SK-N-SH (cell line): ENCODE data around the gene RNF111. TPM values are rescaled to one million over a fixed set of nuclear protein-coding genes. Genes with fewer than 3 reads are reported as not detected.

Experiments used
- CTCF ChIA-PET: fragments of 300-600, 350-600 bp; formaldehyde crosslinking; extraction: SDS; loops from one replicate; lab custom pipeline; 2021; lab: Yijun Ruan, JAX
- POLR2A ChIA-PET: fragments of 350-600 bp; sonication (Branson Sonifier 250); formaldehyde crosslinking; extraction: SDS; loops from one replicate; lab custom pipeline; 2020; ENCODE audit warnings: antibody characterized with exemption, inconsistent platforms; lab: Yijun Ruan, JAX
- DNase-seq: peaks from one replicate; pipeline ENCODE4 v3.0.0; 2012
- H2AFZ ChIP-seq: fragments of 200-600 bp; sonication (generic); 2 replicates; pipeline ENCODE4 v1.8.1; 2016; ENCODE audit warnings: antibody characterized with exemption, mild to moderate bottlenecking, low read depth
- H3F3A ChIP-seq: fragments of 200-600 bp; sonication (generic); replicated peaks from 2 replicates; pipeline ENCODE3; 2016; ENCODE audit warnings: antibody characterized with exemption, mild to moderate bottlenecking; ENCODE audit not compliant: insufficient read depth
- H3K27ac ChIP-seq, 2 experiments: fragments of 200-500 bp in 1 of 2; fragments of 200-600 bp in 1 of 2; sonication (Bioruptor generic) in 1 of 2; sonication (generic), shearing (Covaris generic) in 1 of 2; 2 replicates each; pipeline versions ENCODE4 v1.5.1 to v1.6.1; 2014 to 2016; ENCODE audit warnings: low read depth in 2 of 2, inconsistent platforms in 1 of 2, low read length in 1 of 2, mild to moderate bottlenecking in 1 of 2, mixed read lengths in 1 of 2
- H3K27me3 ChIP-seq: fragments of 200-600 bp; sonication (generic), shearing (Covaris generic); 2 replicates; pipeline ENCODE4 v1.6.1; 2016; ENCODE audit warnings: mixed run types; ENCODE audit not compliant: insufficient read depth
- H3K36me3 ChIP-seq, 2 experiments: fragments of 200-500 bp in 1 of 2; fragments of 200-600 bp in 1 of 2; sonication (Bioruptor generic) in 1 of 2; sonication (generic) in 1 of 2; replicated peaks in 1 of 2; 2 replicates each; pipeline versions ENCODE3 to v1.5.1; 2014 to 2016; ENCODE audit warnings: low read length in 1 of 2, mild to moderate bottlenecking in 1 of 2; ENCODE audit not compliant: insufficient read depth in 2 of 2, control insufficient read depth in 1 of 2
- H3K4me1 ChIP-seq, 2 experiments: fragments of 200-500 bp in 1 of 2; fragments of 200-600 bp in 1 of 2; sonication (Bioruptor generic) in 1 of 2; sonication (generic), shearing (Covaris generic) in 1 of 2; 2 replicates each; pipeline versions ENCODE4 v1.5.1 to v1.6.1; 2014 to 2016; ENCODE audit warnings: low read depth in 1 of 2, low read length in 1 of 2, mixed run types in 1 of 2; ENCODE audit not compliant: insufficient read depth in 2 of 2, control insufficient read depth in 1 of 2
- H3K4me2 ChIP-seq: fragments of 200-600 bp; sonication (generic), shearing (Covaris generic); 2 replicates; pipeline ENCODE4 v1.6.1; 2017; ENCODE audit warnings: mixed run types
- H3K4me3 ChIP-seq, 2 experiments: fragments of 200-500 bp in 1 of 2; fragments of 200-600 bp in 1 of 2; sonication (Bioruptor generic) in 1 of 2; sonication (generic), shearing (Covaris generic) in 1 of 2; 2 replicates each; pipeline versions ENCODE4 v1.5.1 to v1.8.1; 2014 to 2016; ENCODE audit warnings: low read depth in 2 of 2, inconsistent platforms in 1 of 2, low read length in 1 of 2, mild to moderate bottlenecking in 1 of 2, mixed read lengths in 1 of 2, moderate library complexity in 1 of 2
- H3K79me2 ChIP-seq: fragments of 200-600 bp; sonication (generic); 2 replicates; pipeline ENCODE4 v1.8.1; 2017; ENCODE audit warnings: mild to moderate bottlenecking; ENCODE audit not compliant: insufficient read depth
- H3K9ac ChIP-seq: fragments of 200-600 bp; sonication (generic); 2 replicates; pipeline ENCODE4 v1.6.1; 2017; ENCODE audit warnings: mixed run types
- H3K9me2 ChIP-seq: fragments of 200-600 bp; sonication (generic); 2 replicates; pipeline ENCODE4 v1.6.1; 2017; ENCODE audit warnings: mixed run types
- H3K9me3 ChIP-seq: fragments of 200-600 bp; sonication (generic); 2 replicates; pipeline ENCODE4 v1.6.1; 2017; ENCODE audit warnings: mixed run types, mild to moderate bottlenecking, moderate library complexity
- H4K20me1 ChIP-seq: fragments of 200-600 bp; sonication (generic); 2 replicates; pipeline ENCODE4 v1.6.1; 2017; ENCODE audit warnings: mild to moderate bottlenecking, mixed run types; ENCODE audit not compliant: insufficient read depth
- ELF1 ChIP-seq: IDR thresholded peaks from 2 replicates; pipeline ENCODE4 v1.4.0; 2012
- EP300 ChIP-seq, 2 experiments: IDR thresholded peaks; 2 replicates each; pipeline versions ENCODE4 v1.4.0 to v1.6.1; 2012; ENCODE audit warnings: borderline replicate concordance in 1 of 2, low read depth in 1 of 2, low read length in 1 of 2
- EZH2phosphoT487 ChIP-seq: fragments of 200-600 bp; sonication (generic); IDR thresholded peaks from 2 replicates; pipeline ENCODE4 v1.6.1; 2017; ENCODE audit warnings: low read depth, mixed run types, mild to moderate bottlenecking, antibody characterized with exemption, moderate library complexity, borderline replicate concordance
- FOXJ3 ChIP-seq: sonication (generic); formaldehyde crosslinking; IDR thresholded peaks from 2 replicates; pipeline ENCODE4 v1.5.1; 2020; ENCODE audit warnings: mild to moderate bottlenecking, missing genetic modification reagents
- FOXM1 ChIP-seq: IDR thresholded peaks from 2 replicates; pipeline ENCODE4 v1.4.0; 2012; ENCODE audit warnings: low read depth, mild to moderate bottlenecking
- GABPA ChIP-seq: IDR thresholded peaks from 2 replicates; pipeline ENCODE4 v1.4.0; 2012; ENCODE audit warnings: low read depth, mild to moderate bottlenecking
- MXI1 ChIP-seq: IDR thresholded peaks from 2 replicates; pipeline ENCODE4 v1.6.1; 2012; ENCODE audit warnings: mild to moderate bottlenecking, low read depth, low read length, improper control_type of control experiment
- NFIC ChIP-seq: IDR thresholded peaks from 2 replicates; pipeline ENCODE4 v1.4.0; 2012; ENCODE audit warnings: borderline replicate concordance
- NRF1 ChIP-seq: IDR thresholded peaks from 2 replicates; pipeline ENCODE4 v1.6.1; 2012; ENCODE audit warnings: low read depth, mild to moderate bottlenecking, low read length
- POLR2AphosphoS5 ChIP-seq: IDR thresholded peaks from 2 replicates; pipeline ENCODE4 v1.6.1; 2012; ENCODE audit warnings: low read depth, low read length
- RCOR1 ChIP-seq: fragments of 150-350 bp; IDR thresholded peaks from 2 replicates; pipeline ENCODE4 v1.6.1; 2017; ENCODE audit warnings: antibody characterized with exemption, low read length
- RFX5 ChIP-seq: IDR thresholded peaks from 2 replicates; pipeline ENCODE4 v1.6.1; 2012; ENCODE audit warnings: mild to moderate bottlenecking, improper control_type of control experiment, low read length
- RXRA ChIP-seq: IDR thresholded peaks from 2 replicates; pipeline ENCODE4 v1.4.0; 2012; ENCODE audit warnings: low read depth, mild to moderate bottlenecking, borderline replicate concordance
- TAF1 ChIP-seq: IDR thresholded peaks from 2 replicates; pipeline ENCODE4 v1.6.1; 2012; ENCODE audit warnings: low read depth, mild to moderate bottlenecking, low read length, moderate library complexity, borderline replicate concordance
- TCF12 ChIP-seq: IDR thresholded peaks from 2 replicates; pipeline ENCODE4 v1.4.0; 2012
- TEAD4 ChIP-seq: IDR thresholded peaks from 2 replicates; pipeline ENCODE4 v1.4.0; 2012; ENCODE audit warnings: mild to moderate bottlenecking, borderline replicate concordance; ENCODE audit not compliant: insufficient read depth
- WGBS: methylation state at CpG from one replicate; pipeline ENCODE4 v1.1.6; 2017; ENCODE audit warnings: low lambda C conversion rate; 5-methylcytosine and 5-hydroxymethylcytosine counted together
- polyA plus RNA-seq, 3 experiments: library from polyadenylated mRNA; depleted of rRNA; stranded (reverse); fragments of >200 nt; gene quantifications; 2 replicates each; pipeline ENCODE4 v1.2.3, GENCODE V29; 2012
- TF ChIP-seq, protein P1 (sequence below): fragments of 150-350 bp; IDR thresholded peaks from 2 replicates; pipeline ENCODE4 v1.6.1; 2016; ENCODE audit warnings: mild to moderate bottlenecking, low read depth, low read length
- TF ChIP-seq, protein P2 (sequence below): IDR thresholded peaks from 2 replicates; pipeline ENCODE4 v1.4.0; 2012; ENCODE audit warnings: low read depth, borderline replicate concordance
- TF ChIP-seq, protein P3 (sequence below): IDR thresholded peaks from 2 replicates; pipeline ENCODE4 v1.4.0; 2012; ENCODE audit warnings: low read depth
- TF ChIP-seq, protein P4 (sequence below): fragments of 150-350 bp; IDR thresholded peaks from 2 replicates; pipeline ENCODE4 v1.6.1; 2017; ENCODE audit warnings: antibody characterized with exemption, low read length, low read depth, borderline replicate concordance

RNF111 gene
- polyA plus RNA-seq, 1 of the 3 experiments (the other 2 are of a cell fraction): 16.5 TPM

DNA sequence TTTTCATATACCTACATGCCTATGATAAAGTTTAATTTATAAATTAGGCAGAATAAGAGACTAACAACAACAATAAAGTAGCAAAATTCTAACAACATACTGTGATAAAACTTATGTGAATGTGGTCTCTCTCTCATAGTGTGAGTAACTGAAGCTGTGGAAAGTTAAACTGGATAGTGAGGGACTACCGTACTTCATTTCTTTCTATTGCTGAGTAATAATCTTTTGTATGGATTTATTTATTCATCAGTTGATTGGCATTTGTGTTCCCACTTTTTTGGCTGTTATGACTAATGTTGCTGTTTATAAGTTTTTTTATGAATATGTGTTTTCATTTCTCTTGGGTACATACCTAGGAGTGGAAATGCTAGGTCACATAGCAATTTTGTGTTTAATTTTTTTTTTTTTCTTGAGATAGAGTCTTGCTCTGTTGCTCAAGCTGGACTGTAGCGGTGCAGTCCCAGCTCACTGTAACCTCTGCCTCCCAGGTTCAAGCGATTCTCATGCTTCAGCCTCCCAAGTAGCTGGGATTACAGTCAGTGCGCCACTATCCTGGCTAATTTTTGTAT is 41.0 kb downstream of the RNF111 start:
- H3K36me3 ChIP-seq: peaks cover 28 to 29% of the 10 kb centered on the region in 2 experiments
- ChIA-PET POLR2A (no interaction called here), CTCF (interaction anchor here (0.6 kb wide), 1 partner anchor 61 kb away, joined by 4 read pairs; no protein-coding TSS in a partner anchor)
- H3F3A ChIP-seq: peaks cover 9% of the 10 kb centered on the region
- peaks cover 85% of the 10 kb centered on the region for H3K79me2 ChIP-seq
- peaks cover 22% of the 10 kb centered on the region for H4K20me1 ChIP-seq
- TF ChIP-seq, protein P1, sequence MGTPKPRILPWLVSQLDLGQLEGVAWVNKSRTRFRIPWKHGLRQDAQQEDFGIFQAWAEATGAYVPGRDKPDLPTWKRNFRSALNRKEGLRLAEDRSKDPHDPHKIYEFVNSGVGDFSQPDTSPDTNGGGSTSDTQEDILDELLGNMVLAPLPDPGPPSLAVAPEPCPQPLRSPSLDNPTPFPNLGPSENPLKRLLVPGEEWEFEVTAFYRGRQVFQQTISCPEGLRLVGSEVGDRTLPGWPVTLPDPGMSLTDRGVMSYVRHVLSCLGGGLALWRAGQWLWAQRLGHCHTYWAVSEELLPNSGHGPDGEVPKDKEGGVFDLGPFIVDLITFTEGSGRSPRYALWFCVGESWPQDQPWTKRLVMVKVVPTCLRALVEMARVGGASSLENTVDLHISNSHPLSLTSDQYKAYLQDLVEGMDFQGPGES: no peak
- TF ChIP-seq TAF1 (no peak), RXRA (no peak), POLR2AphosphoS5 (no peak), RCOR1 (no peak), ELF1 (no peak), GABPA (no peak), EZH2phosphoT487 (no peak), RFX5 (no peak), FOXM1 (no peak), NFIC (no peak)
- TF ChIP-seq, protein P2, sequence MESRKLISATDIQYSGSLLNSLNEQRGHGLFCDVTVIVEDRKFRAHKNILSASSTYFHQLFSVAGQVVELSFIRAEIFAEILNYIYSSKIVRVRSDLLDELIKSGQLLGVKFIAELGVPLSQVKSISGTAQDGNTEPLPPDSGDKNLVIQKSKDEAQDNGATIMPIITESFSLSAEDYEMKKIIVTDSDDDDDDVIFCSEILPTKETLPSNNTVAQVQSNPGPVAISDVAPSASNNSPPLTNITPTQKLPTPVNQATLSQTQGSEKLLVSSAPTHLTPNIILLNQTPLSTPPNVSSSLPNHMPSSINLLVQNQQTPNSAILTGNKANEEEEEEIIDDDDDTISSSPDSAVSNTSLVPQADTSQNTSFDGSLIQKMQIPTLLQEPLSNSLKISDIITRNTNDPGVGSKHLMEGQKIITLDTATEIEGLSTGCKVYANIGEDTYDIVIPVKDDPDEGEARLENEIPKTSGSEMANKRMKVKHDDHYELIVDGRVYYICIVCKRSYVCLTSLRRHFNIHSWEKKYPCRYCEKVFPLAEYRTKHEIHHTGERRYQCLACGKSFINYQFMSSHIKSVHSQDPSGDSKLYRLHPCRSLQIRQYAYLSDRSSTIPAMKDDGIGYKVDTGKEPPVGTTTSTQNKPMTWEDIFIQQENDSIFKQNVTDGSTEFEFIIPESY: no peak
- TF ChIP-seq, protein P3, sequence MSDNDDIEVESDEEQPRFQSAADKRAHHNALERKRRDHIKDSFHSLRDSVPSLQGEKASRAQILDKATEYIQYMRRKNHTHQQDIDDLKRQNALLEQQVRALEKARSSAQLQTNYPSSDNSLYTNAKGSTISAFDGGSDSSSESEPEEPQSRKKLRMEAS: no peak
- no peak overlapping the region for H3K9ac ChIP-seq
- no peaks in the 10 kb centered on the region for H3K9me2 ChIP-seq
- 98% methylated on average over 4 of the region's 4 CpGs for WGBS
- no peak overlapping the region for H3K4me3 ChIP-seq
- H3K27ac ChIP-seq: no peak overlapping the region
- no peak for DNase-seq
- H3K4me1 ChIP-seq: no peaks in the 10 kb centered on the region; a peak in 1 of 4 replicates
- no peak overlapping the region for H2AFZ ChIP-seq
- H3K27me3 ChIP-seq: no peaks in the 10 kb centered on the region
- no peak overlapping the region for H3K4me2 ChIP-seq
- H3K9me3 ChIP-seq: no peaks in the 10 kb centered on the region

DNA sequence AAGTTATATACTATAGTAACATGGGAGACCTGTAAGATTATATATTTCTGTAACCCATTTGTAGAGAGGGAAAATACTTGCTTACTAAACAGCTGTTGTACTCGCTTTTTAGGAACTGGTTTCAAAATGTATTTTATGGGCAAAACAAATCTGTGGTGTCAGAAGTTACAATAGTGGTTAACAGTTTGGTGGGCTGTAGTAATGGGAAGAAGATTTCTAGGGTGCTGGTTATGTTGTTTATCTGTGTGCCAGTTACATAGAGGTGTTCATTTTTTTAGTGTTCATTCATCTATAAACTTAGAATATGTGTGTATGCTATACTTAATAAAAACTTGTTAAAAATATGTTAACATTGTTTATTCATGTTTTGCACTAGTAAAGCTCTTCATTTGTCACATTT is 42.1 kb downstream of the RNF111 start:
- 94% methylated on average over 1 of the region's 1 CpG for WGBS
- Histone ChIP-seq H3K9me3 (no peaks in the 10 kb centered on the region), H3K36me3 (peaks cover 31 to 32% of the 10 kb centered on the region in 2 experiments), H3K27me3 (no peaks in the 10 kb centered on the region), H3K79me2 (peaks cover 87% of the 10 kb centered on the region), H3K4me1 (no peaks in the 10 kb centered on the region; a peak in 1 of 4 replicates), H3K27ac (no peak overlapping the region), H2AFZ (no peak overlapping the region), H4K20me1 (peaks cover 30% of the 10 kb centered on the region), H3K4me3 (no peak overlapping the region), H3K9ac (no peak overlapping the region), H3K9me2 (no peaks in the 10 kb centered on the region), H3F3A (peaks cover 4% of the 10 kb centered on the region), H3K4me2 (no peak overlapping the region)
- no peak for DNase-seq
- CTCF ChIA-PET: interaction anchor here (0.9 to 1.4 kb wide), 2 partner anchors 12 to 73 kb away, joined by 3 read pairs; no protein-coding TSS in a partner anchor
- POLR2A ChIA-PET: no interaction called here
- TF ChIP-seq MXI1 (no peak), TEAD4 (no peak), NRF1 (no peak), TCF12 (no peak), EP300 (IDR thresholded peaks at IDR 0.05; ENCODE audit: borderline replicate concordance in 1 of 2, low read depth in 1 of 2, low read length in 1 of 2) (no peak), NFIC (no peak), ELF1 (no peak), FOXJ3 (no peak), GABPA (no peak)
- TF ChIP-seq, protein P4, sequence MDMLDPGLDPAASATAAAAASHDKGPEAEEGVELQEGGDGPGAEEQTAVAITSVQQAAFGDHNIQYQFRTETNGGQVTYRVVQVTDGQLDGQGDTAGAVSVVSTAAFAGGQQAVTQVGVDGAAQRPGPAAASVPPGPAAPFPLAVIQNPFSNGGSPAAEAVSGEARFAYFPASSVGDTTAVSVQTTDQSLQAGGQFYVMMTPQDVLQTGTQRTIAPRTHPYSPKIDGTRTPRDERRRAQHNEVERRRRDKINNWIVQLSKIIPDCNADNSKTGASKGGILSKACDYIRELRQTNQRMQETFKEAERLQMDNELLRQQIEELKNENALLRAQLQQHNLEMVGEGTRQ: no peak
- TF ChIP-seq, protein P1: no peak
